NCI-H1092 treated with DMSO at 0.1 percent for 48 hours (cell line): ENCODE measurements around the gene CTNNBIP1.
"Not testable (repeated sequence)": the region's sequence is repeated elsewhere in the genome, so short reads cannot be mapped to it uniquely, and the experiment has no call there.

ENCODE experiments used
- DNase-seq: peaks from one replicate; lab custom pipeline; 2025; lab: John Stamatoyannopoulos, UW

Gene CTNNBIP1

GRCh38 chr1:9910076-9910422, at the start of gene CTNNBIP1:
TSS of gene CTNNBIP1 (minus strand) at chr1:9910269. CDS start at chr1:9872064, 38,205 bp downstream.
- DNase-seq, result no peak

- no peak for DNase-seq
Measured at GRCh38 chr1:9957726-9958125, 47.7 kb upstream of the CTNNBIP1 start.

- no peak for DNase-seq
Measured at GRCh38 chr1:9946315-9946714, 36.2 kb upstream of the CTNNBIP1 start.

- DNase-seq, result peak; percentile 92
Measured at GRCh38 chr1:9942939-9943788, 33.1 kb upstream of the CTNNBIP1 start, which contains the start of the genes LZIC and NMNAT1. TSS of gene LZIC (minus strand) at chr1:9943391. CDS start at chr1:9936619, 6,772 bp downstream. TSS of gene NMNAT1 (plus strand) at chr1:9943475. CDS start at chr1:9972074, 28,599 bp downstream.

GRCh38 chr1:9942399-9942938, 32.4 kb upstream of the CTNNBIP1 start:
- peak; percentile 55 for DNase-seq

GRCh38 chr1:9929431-9930385, 19.6 kb upstream of the CTNNBIP1 start:
- DNase-seq, result no peak

GRCh38 chr1:9927259-9927658, 17.2 kb upstream of the CTNNBIP1 start:
- no peak for DNase-seq

- DNase-seq, result no peak
Measured at GRCh38 chr1:9922342-9922741, 12.3 kb upstream of the CTNNBIP1 start.

- no peak for DNase-seq
Measured at GRCh38 chr1:9920606-9921005, 10.5 kb upstream of the CTNNBIP1 start.

- DNase-seq, result no peak
Measured at GRCh38 chr1:9917901-9918300, 7.8 kb upstream of the CTNNBIP1 start.

GRCh38 chr1:9917495-9917894, 7.4 kb upstream of the CTNNBIP1 start:
- not testable (repeated sequence) for DNase-seq

GRCh38 chr1:9916452-9916851, 6.4 kb upstream of the CTNNBIP1 start:
- no peak for DNase-seq

GRCh38 chr1:9914610-9914937, 4.5 kb upstream of the CTNNBIP1 start:
- DNase-seq, result no peak

- no peak for DNase-seq
Measured at GRCh38 chr1:9912264-9912936, 2.3 kb upstream of the CTNNBIP1 start.

- DNase-seq, result peak; percentile 100
Measured at GRCh38 chr1:9910423-9911178, 532 bp upstream of the CTNNBIP1 start.

GRCh38 chr1:9909234-9910046, 629 bp downstream of the CTNNBIP1 start:
- DNase-seq, result peak; percentile 15

- DNase-seq, result no peak
Measured at GRCh38 chr1:9908871-9909233, 1.2 kb downstream of the CTNNBIP1 start.

GRCh38 chr1:9907441-9907840, 2.6 kb downstream of the CTNNBIP1 start:
- no peak for DNase-seq

GRCh38 chr1:9906466-9906865, 3.6 kb downstream of the CTNNBIP1 start:
- no peak for DNase-seq

GRCh38 chr1:9905010-9905409, 5.1 kb downstream of the CTNNBIP1 start:
- no peak for DNase-seq
